ENCODE data around the gene GJB3.

GJB3 gene

GRCh38 chr1:34825455-34826091 is 44.6 kb downstream of the GJB3 start:
- DNase-seq (ENCODE audit: low read depth): no peak

- no peak for DNase-seq (ENCODE audit: low read depth)
Measured at GRCh38 chr1:34827341-34827941, 46.4 kb downstream of the GJB3 start.

- no peak for DNase-seq (ENCODE audit: low read depth)
Measured at GRCh38 chr1:34828611-34829010, 47.6 kb downstream of the GJB3 start.

DNA sequence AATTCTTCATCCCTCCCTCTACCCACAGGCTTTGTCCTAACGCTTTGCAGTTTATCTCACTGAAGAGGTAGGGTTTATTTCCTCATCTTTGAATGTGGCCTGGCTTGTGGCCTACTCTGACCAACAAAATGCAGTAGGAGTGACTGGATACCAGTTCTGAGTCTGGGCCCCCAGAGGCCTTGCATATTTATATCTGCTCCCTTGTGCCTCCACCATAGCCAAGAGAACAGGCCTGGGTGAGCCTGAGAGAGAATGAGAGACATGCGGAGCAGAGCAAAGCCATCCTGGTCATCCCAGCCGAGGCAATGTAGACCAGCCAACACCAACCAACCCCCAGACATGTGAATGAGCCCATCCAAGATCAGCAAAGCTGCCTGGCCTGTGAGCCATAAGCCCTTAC is 48.2 kb downstream of the GJB3 start:
- no peak for DNase-seq (ENCODE audit: low read depth)

- no peak for DNase-seq (ENCODE audit: low read depth)
Measured at GRCh38 chr1:34831721-34832246, 50.8 kb downstream of the GJB3 start.

- no peak for DNase-seq (ENCODE audit: low read depth)
Measured at GRCh38 chr1:34833711-34834110, 52.7 kb downstream of the GJB3 start.

All from stimulated activated CD8-positive, alpha-beta memory T cell treated with anti-CD3 and anti-CD28 coated beads, Interleukin-12 subunit alpha, Interleukin-12 subunit beta, amount 100 ng/mL, for 1 hour (primary cell).